Activated CD4-positive, alpha-beta T cell treated with anti-CD3 and anti-CD28 coated beads for 48 hours (primary cell): Measurements from ENCODE around the gene PLCB4.
"Not testable (repeated sequence)": the region's sequence is repeated elsewhere in the genome, so short reads cannot be mapped to it uniquely, and the experiment has no call there.

Experiments
- DNase-seq: peaks from one replicate; pipeline ENCODE4 v3.0.0-alpha.2; 2020

The PLCB4 gene

GRCh38 chr20:9068841-9069663, at the start of gene PLCB4:
Gene PLCB4, plus strand, starts transcription at chr20:9069087. Its CDS starts 238,728 bp downstream, at chr20:9307815.
- DNase-seq, result no peak

DNA sequence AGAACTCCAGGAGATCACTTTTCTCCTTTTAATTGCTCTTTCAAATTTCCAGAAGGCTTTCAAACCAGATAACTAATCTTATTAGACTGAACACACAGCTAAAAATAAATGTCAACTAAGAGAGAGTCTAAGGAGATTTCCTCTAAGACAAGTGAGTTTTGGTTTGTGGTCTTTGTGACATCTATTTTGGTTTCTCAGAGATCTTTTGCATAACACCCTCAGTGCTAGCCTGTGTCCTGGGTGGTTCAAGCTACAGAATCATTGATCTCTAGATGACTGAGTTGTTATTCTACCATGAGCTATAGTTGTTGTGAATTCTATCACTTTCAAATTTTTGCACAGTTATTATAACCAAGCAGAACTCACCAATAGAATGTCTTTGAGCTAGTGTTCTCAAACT, 49.1 kb upstream of the PLCB4 start:
- no peak for DNase-seq

DNA sequence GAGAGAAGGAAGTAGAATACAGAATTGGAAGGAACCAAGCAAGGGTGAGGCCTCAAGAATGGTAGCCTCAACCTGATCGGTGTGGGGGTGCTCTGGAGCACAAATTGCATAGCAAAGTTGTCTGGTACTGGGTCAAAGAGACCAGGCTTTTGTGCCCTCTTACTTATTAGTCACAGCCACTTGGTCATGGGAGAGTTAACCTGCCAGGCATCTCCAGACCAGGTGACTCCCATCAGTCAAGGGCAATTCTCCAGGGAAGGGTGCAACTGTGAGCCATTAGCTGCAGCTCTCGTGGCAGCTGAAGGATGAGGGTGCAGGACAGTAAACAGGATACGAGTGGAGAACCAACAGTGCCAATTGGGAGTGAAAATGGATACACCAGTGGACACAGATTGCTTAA, 47.7 kb upstream of the PLCB4 start:
- no peak for DNase-seq

GRCh38 chr20:9021699-9022098, 47.2 kb upstream of the PLCB4 start:
- DNase-seq, result no peak

GRCh38 chr20:9022376-9022775, 46.5 kb upstream of the PLCB4 start:
- DNase-seq, result no peak

- DNase-seq, result no peak
Measured at GRCh38 chr20:9024606-9025005, 44.3 kb upstream of the PLCB4 start.

GRCh38 chr20:9025011-9025410, 43.9 kb upstream of the PLCB4 start:
- no peak for DNase-seq

GRCh38 chr20:9025643-9026042, 43.2 kb upstream of the PLCB4 start:
- no peak for DNase-seq

DNA sequence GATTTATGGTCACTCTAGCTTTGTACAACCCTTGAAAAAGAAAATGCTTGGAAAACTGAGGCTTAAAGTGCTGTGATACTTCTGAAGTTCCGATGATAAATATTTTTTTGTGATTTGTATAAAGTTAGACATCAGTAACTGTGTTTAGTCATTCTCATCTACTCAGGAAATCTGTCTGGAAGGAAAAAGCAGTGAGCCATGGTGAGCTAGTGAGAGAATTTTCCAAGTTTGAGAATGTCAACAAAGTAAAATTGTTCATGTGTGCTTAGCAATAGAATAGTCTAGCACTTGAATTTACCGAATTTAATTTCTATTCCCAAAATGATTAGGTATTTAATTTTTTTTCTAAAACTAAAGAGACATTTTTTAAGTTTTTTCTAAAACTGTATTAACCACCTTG, 41.3 kb upstream of the PLCB4 start:
- DNase-seq, result no peak

GRCh38 chr20:9028419-9028818, 40.5 kb upstream of the PLCB4 start:
- DNase-seq, result no peak

DNA sequence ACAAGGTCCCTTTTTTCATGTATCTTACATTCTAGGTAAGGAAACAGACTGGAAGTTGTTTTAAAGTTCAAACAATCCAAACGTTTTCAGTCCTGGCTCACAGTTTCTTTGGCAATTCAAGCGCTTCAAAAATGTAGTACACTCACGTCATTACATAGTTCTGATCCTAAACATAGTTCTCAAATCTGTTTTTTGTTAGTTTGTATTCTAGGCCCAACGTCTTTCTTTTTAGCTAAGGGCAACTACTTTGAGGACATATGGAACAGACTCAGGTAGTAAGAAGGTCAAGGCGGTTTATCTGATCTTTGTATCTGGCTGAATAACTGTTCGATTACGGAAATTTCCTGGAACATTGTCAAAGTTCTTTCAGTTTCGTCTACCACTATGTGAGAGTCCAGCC, 36.9 kb upstream of the PLCB4 start:
- no peak for DNase-seq

GRCh38 chr20:9032758-9033157, 36.1 kb upstream of the PLCB4 start:
- no peak for DNase-seq

DNA sequence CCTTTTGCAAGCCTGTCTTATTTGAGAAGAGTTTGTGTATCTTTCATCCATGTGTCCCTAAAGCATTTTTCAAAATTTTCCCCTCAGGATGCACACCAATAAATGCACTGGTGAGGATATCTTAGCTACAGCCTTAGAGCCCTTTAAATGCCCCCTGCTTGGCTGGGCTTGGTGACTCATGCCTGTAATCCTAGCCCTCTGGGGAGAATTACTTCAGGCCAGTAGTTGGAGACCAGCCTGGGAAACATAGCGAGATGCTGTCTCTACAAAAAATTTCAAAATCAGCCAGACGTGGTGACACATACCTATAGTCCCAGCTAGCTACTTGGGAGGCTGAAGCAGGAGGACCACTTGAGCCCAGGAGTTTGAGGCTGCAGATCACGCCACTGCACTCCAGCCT, 33.8 kb upstream of the PLCB4 start:
- DNase-seq, result no peak

DNA sequence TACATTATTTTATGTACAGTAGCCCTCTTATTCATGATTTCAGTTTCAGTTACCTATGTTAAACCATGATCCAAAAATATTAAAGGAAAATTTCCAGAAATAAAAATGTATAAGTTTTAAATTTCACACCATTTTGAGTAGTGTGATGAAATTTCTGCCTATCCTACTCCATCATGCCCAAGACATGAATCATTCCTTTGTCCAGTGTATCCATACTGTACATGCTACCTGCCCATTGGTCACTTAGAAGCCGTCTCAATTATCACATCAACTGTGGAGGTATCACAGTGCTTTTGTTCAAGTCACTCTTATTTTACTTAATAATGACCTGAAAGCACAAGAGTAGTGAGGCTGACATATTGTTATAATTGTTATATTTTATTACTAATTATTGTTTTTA, 32.3 kb upstream of the PLCB4 start:
- no peak for DNase-seq

- no peak for DNase-seq
Measured at GRCh38 chr20:9038791-9039535, 29.9 kb upstream of the PLCB4 start.

GRCh38 chr20:9040863-9041524, 27.9 kb upstream of the PLCB4 start:
- DNase-seq, result no peak

DNA sequence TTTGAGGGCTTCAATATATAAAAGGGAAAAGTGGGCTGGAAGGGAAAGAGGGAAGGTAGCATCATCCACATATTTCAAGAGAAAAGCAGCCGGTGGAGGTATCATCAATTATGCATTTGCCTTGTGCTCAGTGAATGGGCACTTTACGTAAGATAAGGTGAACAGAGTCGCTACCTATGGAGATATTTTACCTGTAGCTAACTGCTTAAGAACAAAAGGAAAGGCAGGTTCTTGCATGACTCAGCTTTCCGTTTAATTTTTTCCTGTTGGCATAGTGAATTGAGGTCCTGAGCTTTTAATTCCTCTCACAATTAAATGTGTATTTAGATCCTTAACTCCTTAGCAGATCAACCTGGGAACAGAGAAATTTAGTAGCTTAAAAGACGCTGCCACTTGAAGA, 25.5 kb upstream of the PLCB4 start:
- DNase-seq, result no peak

- not testable (repeated sequence) for DNase-seq
Measured at GRCh38 chr20:9047928-9048327, 21.0 kb upstream of the PLCB4 start.

GRCh38 chr20:9051508-9051907, 17.4 kb upstream of the PLCB4 start:
- no peak for DNase-seq

- DNase-seq, result no peak
Measured at GRCh38 chr20:9052136-9052535, 16.8 kb upstream of the PLCB4 start.

DNA sequence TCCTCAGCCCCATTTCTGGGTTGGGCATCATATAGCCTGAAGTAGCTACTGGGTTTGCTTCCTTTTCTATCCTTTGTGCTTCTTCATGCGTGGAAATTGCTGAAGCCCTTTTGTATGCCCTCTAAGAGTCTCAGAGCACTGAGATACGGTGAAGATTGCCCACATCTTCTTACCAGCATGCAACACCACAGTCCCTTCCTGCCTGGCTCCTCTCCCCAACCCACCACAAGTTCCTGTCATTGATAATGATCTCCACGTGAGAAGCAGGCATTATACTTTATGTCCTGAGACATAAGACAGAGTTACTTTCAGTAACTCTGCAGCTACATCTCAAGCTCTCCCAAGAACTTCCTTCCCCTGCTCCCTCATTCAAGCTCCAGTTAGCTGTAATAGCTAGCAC, 15.8 kb upstream of the PLCB4 start:
- no peak for DNase-seq

DNA sequence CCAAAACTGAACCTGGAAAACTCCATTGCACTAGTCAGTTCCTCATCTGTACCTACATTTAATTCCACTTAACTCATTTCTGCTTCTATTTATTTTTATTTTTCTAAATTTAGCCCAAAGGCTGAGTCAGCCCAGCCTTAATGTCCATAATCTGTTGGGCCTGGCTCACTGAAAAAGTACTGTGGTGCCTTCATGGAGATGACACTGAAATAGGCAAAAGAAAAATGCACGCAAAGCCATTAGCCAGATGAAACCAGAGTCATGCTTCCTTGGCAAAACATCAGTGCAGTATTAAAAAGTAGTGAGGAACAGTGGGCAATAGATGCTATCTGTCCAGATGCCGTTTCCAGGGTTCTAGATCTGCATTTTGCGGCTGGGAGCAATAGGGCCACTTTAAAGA, 14.7 kb upstream of the PLCB4 start:
- DNase-seq, result no peak

DNA sequence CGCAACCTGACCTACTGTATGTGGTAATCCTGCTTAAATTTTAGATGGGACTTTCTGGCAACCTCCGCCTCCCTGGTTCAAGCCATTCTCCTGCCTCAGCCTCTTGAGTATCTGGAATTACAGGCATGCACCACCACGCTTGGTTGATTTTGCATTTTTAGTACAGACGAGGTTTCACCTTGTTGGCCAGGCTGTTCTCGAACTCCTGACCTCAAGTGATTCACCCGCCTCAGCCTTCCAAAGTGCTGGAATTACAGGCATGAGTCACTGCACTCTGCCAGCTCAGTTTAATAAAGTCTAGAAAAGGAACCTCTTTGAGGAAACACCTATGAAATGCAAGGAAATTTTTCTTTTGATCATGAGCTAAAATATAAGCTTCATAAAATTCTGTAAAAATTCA, 9.0 kb upstream of the PLCB4 start:
- DNase-seq, result no peak

DNA sequence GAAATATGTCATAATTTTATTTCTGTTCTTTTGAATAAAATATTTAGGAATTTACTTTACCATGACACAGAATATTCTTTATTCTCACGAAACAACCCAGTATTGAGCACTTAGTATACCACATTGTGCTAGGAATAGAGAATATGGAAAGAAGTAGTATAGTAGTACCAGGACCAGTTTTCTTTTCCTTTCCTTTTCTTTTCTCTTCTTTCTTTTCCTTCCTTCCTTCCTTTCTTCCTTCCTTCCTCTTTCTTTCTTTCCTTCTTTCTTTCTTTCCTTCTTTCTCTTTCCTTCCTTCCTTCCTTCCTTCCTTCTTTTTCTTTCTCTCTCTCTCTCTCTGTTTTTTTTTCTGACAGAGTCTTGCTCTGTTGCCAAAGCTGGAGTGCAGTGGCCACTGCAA, 7.5 kb upstream of the PLCB4 start:
- DNase-seq, result no peak
